Muscle of leg (tissue), 11 donors: Measurements from ENCODE around the gene GSE1. TPM values are rescaled to one million over a fixed set of nuclear protein-coding genes. Genes with fewer than 3 reads are reported as not detected.

Source experiments
- DNase-seq: peaks from one replicate; pipeline ENCODE4 v3.0.0; 2013
- H3K27ac ChIP-seq: one replicate; pipeline ENCODE4 v1.5.1; 2013; ENCODE audit warnings: mild to moderate bottlenecking, low read length, control low read depth
- H3K27me3 ChIP-seq: one replicate; pipeline ENCODE4 v1.6.1; 2013; ENCODE audit warnings: low read length; ENCODE audit not compliant: control insufficient read depth, insufficient read depth
- H3K36me3 ChIP-seq: one replicate; pipeline ENCODE4 v1.6.1; 2013; ENCODE audit warnings: low read length; ENCODE audit not compliant: control insufficient read depth, insufficient read depth
- H3K4me1 ChIP-seq: one replicate; pipeline ENCODE4 v1.6.1; 2013; ENCODE audit warnings: low read length; ENCODE audit not compliant: control insufficient read depth, insufficient read depth
- H3K4me3 ChIP-seq: one replicate; pipeline ENCODE4 v1.5.1; 2013; ENCODE audit warnings: low read length, control low read depth
- H3K9me3 ChIP-seq: replicated peaks from 2 replicates; pipeline ENCODE4 v1.6.1; 2013; ENCODE audit warnings: low read depth, low read length; ENCODE audit not compliant: control insufficient read depth
- WGBS: methylation state at CpG from one replicate; pipeline ENCODE4 v1.1.5; 2013; ENCODE audit warnings: missing lambda C conversion rate; ENCODE audit not compliant: insufficient coverage; 5-methylcytosine and 5-hydroxymethylcytosine counted together
- polyA plus RNA-seq, 8 donors: library from polyadenylated mRNA; unstranded; fragments of 120-200 nt; gene quantifications; one replicate each; pipeline versions ENCODE4 v1.2.1 to v1.2.3, GENCODE V29; 2013; ENCODE audit warnings: inconsistent platforms in 1 of 8, low replicate concordance in 1 of 8; ENCODE audit not compliant: insufficient read length in 8 of 8, insufficient read depth in 1 of 8
- total RNA-seq: library from RNA; stranded (reverse); fragments of 120-200 nt; gene quantifications from one replicate; pipeline ENCODE4 v1.2.4, GENCODE V29; 2013

The GSE1 gene
- total and polyA plus RNA-seq, 9 donors = 32.4 to 67.4 (median 47.3) TPM

GRCh38 chr16:85689285-85689949, 76.3 kb downstream of the GSE1 start:
- WGBS = 36% methylated on average over 12 of the region's 27 CpGs

DNA sequence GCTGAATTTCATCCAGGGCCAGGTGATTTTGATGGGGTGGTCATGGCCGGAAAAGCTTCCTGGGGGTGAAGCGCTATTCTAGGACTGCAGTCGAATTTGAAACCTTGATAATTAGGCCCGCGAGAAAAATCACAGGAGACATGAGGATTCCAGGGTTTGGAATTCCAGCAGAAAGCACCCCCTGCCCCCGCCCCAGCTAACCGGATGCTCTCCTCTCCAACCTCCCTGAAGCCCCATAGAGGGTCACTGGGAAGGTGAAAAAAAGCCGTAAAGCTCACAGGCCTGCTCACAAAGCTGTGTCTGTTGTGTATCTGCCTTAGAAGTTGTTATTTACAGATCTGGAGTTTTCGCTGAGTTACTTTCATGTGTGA, 76.8 kb downstream of the GSE1 start:
- 88% methylated on average over 1 of the region's 9 CpGs for WGBS

More at GRCh38 chr16:85689285-85689949, 76.3 kb downstream of the GSE1 start:
- Histone ChIP-seq H3K9me3 (no peaks in the 10 kb centered on the region), H3K4me3 (peak overlapping the region; percentile 23), H3K4me1 (peaks cover 15% of the 10 kb centered on the region), H3K36me3 (no peaks in the 10 kb centered on the region), H3K27me3 (peaks cover 2% of the 10 kb centered on the region), H3K27ac (no peak overlapping the region)
- DNase-seq = no peak

GRCh38 chr16:85690469-85691064, 77.4 kb downstream of the GSE1 start:
- 45% methylated on average over 5 of the region's 7 CpGs for WGBS
- peak; percentile 49 for DNase-seq
- Histone ChIP-seq H3K9me3 (no peaks in the 10 kb centered on the region), H3K27me3 (peaks cover 8% of the 10 kb centered on the region), H3K4me1 (peaks cover 21% of the 10 kb centered on the region), H3K4me3 (no peak overlapping the region), H3K27ac (no peak overlapping the region), H3K36me3 (no peaks in the 10 kb centered on the region)

More for the DNA sequence above, 76.8 kb downstream of the GSE1 start:
- Histone ChIP-seq H3K4me1 (peaks cover 15% of the 10 kb centered on the region), H3K36me3 (no peaks in the 10 kb centered on the region), H3K4me3 (no peak overlapping the region), H3K27ac (no peak overlapping the region), H3K27me3 (peaks cover 4% of the 10 kb centered on the region), H3K9me3 (no peaks in the 10 kb centered on the region)
- DNase-seq = no peak

GRCh38 chr16:85695196-85696128, 82.3 kb downstream of the GSE1 start:
- Histone ChIP-seq H3K4me1 (peaks cover 23% of the 10 kb centered on the region), H3K9me3 (no peaks in the 10 kb centered on the region), H3K27ac (no peak overlapping the region), H3K36me3 (no peaks in the 10 kb centered on the region), H3K27me3 (peaks cover 22% of the 10 kb centered on the region), H3K4me3 (no peak overlapping the region)
- no peak for DNase-seq
- 66% methylated on average over 12 of the region's 24 CpGs for WGBS

GRCh38 chr16:85696781-85697180, 83.7 kb downstream of the GSE1 start:
- 26% methylated on average over 14 of the region's 16 CpGs for WGBS
- peak; percentile 66 for DNase-seq
- H3K27me3 ChIP-seq = peaks cover 23% of the 10 kb centered on the region
- peaks cover 23% of the 10 kb centered on the region for H3K4me1 ChIP-seq
- peaks cover 1% of the 10 kb centered on the region for H3K9me3 ChIP-seq
- H3K4me3 ChIP-seq = no peak overlapping the region
- no peaks in the 10 kb centered on the region for H3K36me3 ChIP-seq
- H3K27ac ChIP-seq = no peak overlapping the region

- 77% methylated on average over 13 of the region's 14 CpGs for WGBS
- Histone ChIP-seq H3K4me3 (no peak overlapping the region), H3K9me3 (peaks cover 2% of the 10 kb centered on the region), H3K27me3 (peaks cover 24% of the 10 kb centered on the region), H3K4me1 (peaks cover 23% of the 10 kb centered on the region), H3K36me3 (no peaks in the 10 kb centered on the region), H3K27ac (no peak overlapping the region)
- DNase-seq = no peak
Observed at GRCh38 chr16:85697431-85697830, 84.3 kb downstream of the GSE1 start.

DNA sequence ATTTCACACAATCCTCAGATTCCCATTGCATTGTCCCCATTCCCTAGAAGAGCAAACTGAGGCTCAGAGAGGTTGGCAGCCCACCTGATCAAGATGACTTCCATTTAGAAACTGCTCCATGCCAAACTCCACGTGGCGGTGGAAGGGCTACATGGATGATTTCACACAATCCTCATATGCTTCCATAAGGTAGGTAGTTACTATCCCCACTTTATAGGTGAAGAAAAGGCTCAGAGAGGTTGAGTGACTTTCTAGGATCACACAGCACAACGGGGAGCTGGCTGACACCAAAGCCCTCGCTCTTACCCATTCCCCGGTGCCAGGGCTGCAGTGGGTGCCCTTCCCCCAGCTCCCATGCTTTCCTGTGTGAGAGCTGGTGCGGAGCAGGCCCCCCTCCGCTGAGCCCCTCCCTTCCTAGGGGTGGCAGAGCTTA, 85.4 kb downstream of the GSE1 start:
- Histone ChIP-seq H3K27me3 (peaks cover 24% of the 10 kb centered on the region), H3K27ac (no peak overlapping the region), H3K36me3 (no peaks in the 10 kb centered on the region), H3K4me3 (no peak overlapping the region), H3K9me3 (peaks cover 2% of the 10 kb centered on the region), H3K4me1 (peaks cover 23% of the 10 kb centered on the region)
- 94% methylated on average over 3 of the region's 7 CpGs for WGBS
- DNase-seq = no peak

- H3K27ac ChIP-seq = no peak overlapping the region
Observed at GRCh38 chr16:85698935-85699558, 85.9 kb downstream of the GSE1 start.

GRCh38 chr16:85699628-85700027, 86.5 kb downstream of the GSE1 start:
- no peak overlapping the region for H3K4me3 ChIP-seq
- H3K27ac ChIP-seq = no peak overlapping the region
- peaks cover 2% of the 10 kb centered on the region for H3K9me3 ChIP-seq
- H3K36me3 ChIP-seq = no peaks in the 10 kb centered on the region
- H3K4me1 ChIP-seq = peaks cover 23% of the 10 kb centered on the region
- H3K27me3 ChIP-seq = peaks cover 24% of the 10 kb centered on the region
- 60% methylated on average over 3 of the region's 7 CpGs for WGBS
- no peak for DNase-seq

More at GRCh38 chr16:85698935-85699558, 85.9 kb downstream of the GSE1 start:
- no peak for DNase-seq
- 84% methylated on average over 6 of the region's 12 CpGs for WGBS
- peaks cover 2% of the 10 kb centered on the region for H3K9me3 ChIP-seq
- H3K36me3 ChIP-seq = no peaks in the 10 kb centered on the region
- H3K27me3 ChIP-seq = peaks cover 24% of the 10 kb centered on the region
- H3K4me3 ChIP-seq = no peak overlapping the region
- H3K4me1 ChIP-seq = peaks cover 23% of the 10 kb centered on the region
